Astrocyte of the spinal cord (primary cell): Measurements from ENCODE around the gene SON.
"Not testable (repeated sequence)": the region's sequence is repeated elsewhere in the genome, so short reads cannot be mapped to it uniquely, and the experiment has no call there.

ENCODE experiments used
- DNase-seq: peaks from one replicate; pipeline ENCODE4 v3.0.0; 2011; ENCODE audit warnings: low read depth, low spot score
- H3K4me3 ChIP-seq: 2 replicates; pipeline ENCODE4 v1.5.1; 2011; ENCODE audit warnings: low read depth, mild to moderate bottlenecking, low read length, moderate library complexity
- CTCF ChIP-seq: IDR thresholded peaks from 2 replicates; pipeline ENCODE4 v1.5.1; 2012; ENCODE audit warnings: low read depth, mild to moderate bottlenecking, low read length, inconsistent platforms
- in situ Hi-C: cut with HindIII; loops from 2 replicates; pipeline ENCODE4 v1.10.0; 2017; ENCODE audit warnings: low sequenced_read_pairs

Gene SON

GRCh38 chr21:33608559-33608958 is 65.7 kb downstream of the SON start:
- no peak overlapping the region for H3K4me3 ChIP-seq
- no peak for TF ChIP-seq CTCF
- DNase-seq: no peak
- in situ Hi-C loops: no loop called here

- no peak for TF ChIP-seq CTCF
- no peak for DNase-seq
- H3K4me3 ChIP-seq: no peak overlapping the region
- in situ Hi-C loops: no loop called here
These were observed 68.3 kb downstream of the SON start for GRCh38 chr21:33611006-33611744.

- DNase-seq, in situ Hi-C loops, H3K4me3 ChIP-seq: not testable (repeated sequence)
These were observed 74.7 kb downstream of the SON start for GRCh38 chr21:33617565-33617964.

- TF ChIP-seq CTCF: no peak
- in situ Hi-C loops: no loop called here
These were observed 75.6 kb downstream of the SON start for GRCh38 chr21:33618407-33618806.

GRCh38 chr21:33619726-33620125 is 76.9 kb downstream of the SON start:
- no peak for TF ChIP-seq CTCF
- H3K4me3 ChIP-seq: no peak overlapping the region
- in situ Hi-C loops: no loop called here
- no peak for DNase-seq

More at GRCh38 chr21:33618407-33618806, 75.6 kb downstream of the SON start:
- DNase-seq: no peak
- H3K4me3 ChIP-seq: no peak overlapping the region

GRCh38 chr21:33622253-33622652 is 79.4 kb downstream of the SON start:
- no peak overlapping the region for H3K4me3 ChIP-seq
- in situ Hi-C loops: no loop called here
- no peak for TF ChIP-seq CTCF
- no peak for DNase-seq

- DNase-seq, H3K4me3 ChIP-seq, in situ Hi-C loops: not testable (repeated sequence)
These were observed 83.3 kb downstream of the SON start for GRCh38 chr21:33626151-33626550.
